Measurements from ENCODE around the gene DDA1. TPM values are rescaled to one million over a fixed set of nuclear protein-coding genes. Genes with fewer than 3 reads are reported as not detected.

DDA1 gene
- total and polyA plus RNA-seq, 10 of the 15 experiments (the other 5 are each of a cell fraction or from before 2014, with no cell fraction given) = 0.76 to 71.0 (median 39.4) TPM

GRCh38 chr19:17338433-17339078, 29.2 kb downstream of the DDA1 start (continued):
- TF ChIP-seq REST (IDR thresholded peaks at IDR 0.05; ENCODE audit: low read depth, low read length) = no peak
- TF ChIP-seq KDM1A (IDR thresholded peaks at IDR 0.05; ENCODE audit: borderline replicate concordance) = no peak
- TF ChIP-seq RCOR1 (conservative IDR thresholded peaks at IDR 0.05; ENCODE audit: low read depth, low read length) = no peak
- TF ChIP-seq BCL11A (IDR thresholded peaks at IDR 0.05; ENCODE audit: low read depth, low read length) = no peak
- no peak for TF ChIP-seq SIX5 (IDR thresholded peaks at IDR 0.05; ENCODE audit: low read depth, low read length, severe bottlenecking)
- TF ChIP-seq CBFB (IDR thresholded peaks at IDR 0.05; ENCODE audit: low read depth) = no peak
- no peak for TF ChIP-seq TAF1 (IDR thresholded peaks at IDR 0.05; ENCODE audit: borderline replicate concordance, low read depth, low read length)

- 88% methylated on average over 26 of the region's 34 CpGs for WGBS (ENCODE audit: insufficient coverage, insufficient replicate concordance, low lambda C conversion rate, missing lambda C conversion rate)
- H3K79me2 ChIP-seq (ENCODE audit: control insufficient read depth, insufficient read depth, low read length) = peaks cover 6% of the 10 kb centered on the region
- intact Hi-C loops (cut with micrococcal nuclease; ENCODE audit: unreplicated experiment) = loop anchor here (5.0 kb wide), 1 partner anchor 47 kb away; no protein-coding TSS in a partner anchor
- CTCF ChIA-PET = interaction anchor here (1.3 kb wide), 1 partner anchor 53 kb away, joined by 3 read pairs; no protein-coding TSS in a partner anchor
- no peak for TF ChIP-seq PBX3 (IDR thresholded peaks at IDR 0.05; ENCODE audit: insufficient replicate concordance, low read depth, low read length)
- no peaks in the 10 kb centered on the region for H3K9me3 ChIP-seq (replicated peaks; ENCODE audit: control insufficient read depth, insufficient read depth, low read length)
- FAIRE-seq (no peak), ATAC-seq (no peak), DNase-seq (ENCODE audit: low read depth, low spot score) (no peak)
- H3K9ac ChIP-seq (ENCODE audit: control insufficient read depth, insufficient read depth, low read length) = no peak overlapping the region
- H3K4me1 ChIP-seq (ENCODE audit: control insufficient read depth, insufficient read depth, low read length) = peaks cover 16% of the 10 kb centered on the region
- RAD21 ChIA-PET (ENCODE audit: unreplicated experiment) = interaction anchor here (0.6 kb wide), 1 partner anchor 12 kb away, joined by 3 read pairs; no protein-coding TSS in a partner anchor
- H4K20me1 ChIP-seq (ENCODE audit: control insufficient read depth, insufficient read depth) = no peaks in the 10 kb centered on the region
- POLR2A ChIA-PET = interaction anchor here (1.0 kb wide), 1 partner anchor 46 kb away, joined by 3 read pairs; no protein-coding TSS in a partner anchor
- no peak overlapping the region for H3K4me3 ChIP-seq
- no TSS peak for BruUV-seq (replicated peaks)
- no peak overlapping the region for H2AFZ ChIP-seq (ENCODE audit: control insufficient read depth, low read depth, low read length)
- no peak overlapping the region for H3K27ac ChIP-seq (ENCODE audit: control insufficient read depth, insufficient read depth)
- no peaks in the 10 kb centered on the region for H3K27me3 ChIP-seq (replicated peaks in 1 of 2; ENCODE audit: control insufficient read depth in 2 of 2, insufficient read depth in 2 of 2, low read length in 1 of 2)
- H3K36me3 ChIP-seq (ENCODE audit: control insufficient read depth in 2 of 2, insufficient read depth in 2 of 2, low read length in 1 of 2) = no peaks in the 10 kb centered on the region; a peak in 2 of 4 replicates
- peak overlapping the region; percentile 100; the same call in 1 of the 2 replicates for H3K4me2 ChIP-seq (ENCODE audit: control insufficient read depth, insufficient read depth)
- in situ Hi-C loops (cut with MboI) = no loop called here
- SMC1A ChIA-PET (ENCODE audit: uncharacterized antibody, unreplicated experiment) = no interaction called here
These were observed 29.9 kb downstream of the DDA1 start for GRCh38 chr19:17339088-17339741.

All from GM12878 (cell line).